Epithelial cell of proximal tubule (primary cell): ENCODE measurements around the gene TMX4. TPM values are rescaled to one million over a fixed set of nuclear protein-coding genes. Genes with fewer than 3 reads are reported as not detected.

Source experiments
- DNase-seq: peaks from one replicate; pipeline ENCODE4 v3.0.0-alpha.2; 2011; ENCODE audit warnings: low read depth
- H3K4me3 ChIP-seq: 2 replicates; pipeline ENCODE4 v1.5.1; 2011; ENCODE audit warnings: low read depth, mild to moderate bottlenecking, low read length
- total RNA-seq: library from RNA; depleted of rRNA; stranded (reverse); fragments of >200 nt; gene quantifications from 2 replicates; pipeline ENCODE4 v1.2.3, GENCODE V29; 2015
- TF ChIP-seq, protein P1 (sequence below): conservative IDR thresholded peaks from 2 replicates; pipeline ENCODE4 v1.5.1; 2012; ENCODE audit warnings: low read depth, mild to moderate bottlenecking, low read length

The TMX4 gene
- total RNA-seq, 1 donor from 2014 or later, result 23.5 TPM

DNA sequence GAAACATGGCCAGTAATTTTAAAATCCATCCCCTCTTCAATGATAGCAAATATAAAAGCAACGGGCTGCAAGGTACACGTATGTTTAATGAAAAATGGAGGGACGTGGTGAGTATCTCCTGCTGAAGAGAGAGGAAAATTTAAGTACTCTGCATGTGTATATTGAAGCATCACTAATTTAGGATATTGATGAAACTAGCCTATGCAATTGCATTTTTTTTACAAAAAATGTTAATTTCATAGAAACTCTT is 362 bp upstream of the TMX4 start:
- no peak for DNase-seq
- peak overlapping the region; percentile 70 for H3K4me3 ChIP-seq
- TF ChIP-seq, protein P1, sequence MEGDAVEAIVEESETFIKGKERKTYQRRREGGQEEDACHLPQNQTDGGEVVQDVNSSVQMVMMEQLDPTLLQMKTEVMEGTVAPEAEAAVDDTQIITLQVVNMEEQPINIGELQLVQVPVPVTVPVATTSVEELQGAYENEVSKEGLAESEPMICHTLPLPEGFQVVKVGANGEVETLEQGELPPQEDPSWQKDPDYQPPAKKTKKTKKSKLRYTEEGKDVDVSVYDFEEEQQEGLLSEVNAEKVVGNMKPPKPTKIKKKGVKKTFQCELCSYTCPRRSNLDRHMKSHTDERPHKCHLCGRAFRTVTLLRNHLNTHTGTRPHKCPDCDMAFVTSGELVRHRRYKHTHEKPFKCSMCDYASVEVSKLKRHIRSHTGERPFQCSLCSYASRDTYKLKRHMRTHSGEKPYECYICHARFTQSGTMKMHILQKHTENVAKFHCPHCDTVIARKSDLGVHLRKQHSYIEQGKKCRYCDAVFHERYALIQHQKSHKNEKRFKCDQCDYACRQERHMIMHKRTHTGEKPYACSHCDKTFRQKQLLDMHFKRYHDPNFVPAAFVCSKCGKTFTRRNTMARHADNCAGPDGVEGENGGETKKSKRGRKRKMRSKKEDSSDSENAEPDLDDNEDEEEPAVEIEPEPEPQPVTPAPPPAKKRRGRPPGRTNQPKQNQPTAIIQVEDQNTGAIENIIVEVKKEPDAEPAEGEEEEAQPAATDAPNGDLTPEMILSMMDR, result no peak

DNA sequence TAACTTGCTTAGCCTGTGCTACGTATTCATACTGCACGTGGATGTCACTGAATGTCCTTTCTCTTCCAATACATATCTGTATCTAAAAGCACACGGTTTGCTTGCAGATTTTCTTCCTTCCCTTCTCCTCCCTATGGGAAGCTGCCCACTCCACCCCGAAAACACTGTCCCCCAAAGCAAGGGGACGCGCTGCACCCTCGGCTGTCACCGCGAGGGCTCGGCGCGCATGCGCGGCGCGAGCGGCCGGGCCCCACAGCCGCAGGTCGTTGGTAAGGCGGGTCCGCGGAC is 659 bp downstream of the TMX4 start:
- DNase-seq, result no peak
- TF ChIP-seq, protein P1, result no peak

DNA sequence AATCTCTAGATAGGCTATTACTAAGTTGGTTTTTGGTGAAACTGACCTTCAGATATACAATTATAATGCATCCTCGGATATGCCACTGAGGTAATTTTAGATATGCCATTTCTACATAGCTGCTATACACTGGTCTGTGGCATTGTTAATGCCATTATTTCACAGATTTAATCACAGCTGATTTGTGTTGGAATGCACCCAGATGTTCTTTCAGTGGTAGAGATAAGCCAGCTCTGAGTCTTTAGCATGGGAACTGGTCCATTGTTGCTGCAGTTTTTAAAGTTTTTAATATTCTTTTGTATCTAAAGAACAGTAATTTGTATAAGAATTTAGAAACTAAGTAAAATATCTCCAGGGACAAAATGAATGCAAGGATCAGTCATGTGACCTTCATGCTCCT is 6.8 kb downstream of the TMX4 start:
- no peak for DNase-seq
- TF ChIP-seq, protein P1, result no peak
- no peak overlapping the region for H3K4me3 ChIP-seq

More for the DNA sequence above, 659 bp downstream of the TMX4 start:
- H3K4me3 ChIP-seq, result peak overlapping the region; percentile 70

DNA sequence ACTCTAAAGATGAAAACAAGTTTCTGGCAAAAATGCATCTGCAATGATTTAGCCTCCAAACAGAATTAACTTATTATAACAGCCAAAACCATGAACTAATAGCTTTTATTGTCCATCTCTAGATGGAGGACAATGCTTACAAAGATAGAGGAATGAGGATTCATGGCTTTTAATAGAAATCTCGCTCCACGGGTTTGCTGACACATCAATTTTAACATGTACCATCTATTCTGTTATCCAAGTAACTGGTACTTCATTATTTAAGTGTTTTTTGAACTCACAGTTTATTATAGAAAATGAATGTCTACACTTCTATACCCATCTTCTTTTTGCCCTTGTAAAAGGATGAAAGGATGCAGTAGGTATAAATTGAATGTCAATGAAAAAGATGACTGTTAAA is 10.8 kb downstream of the TMX4 start:
- DNase-seq, result no peak
- TF ChIP-seq, protein P1, result no peak

DNA sequence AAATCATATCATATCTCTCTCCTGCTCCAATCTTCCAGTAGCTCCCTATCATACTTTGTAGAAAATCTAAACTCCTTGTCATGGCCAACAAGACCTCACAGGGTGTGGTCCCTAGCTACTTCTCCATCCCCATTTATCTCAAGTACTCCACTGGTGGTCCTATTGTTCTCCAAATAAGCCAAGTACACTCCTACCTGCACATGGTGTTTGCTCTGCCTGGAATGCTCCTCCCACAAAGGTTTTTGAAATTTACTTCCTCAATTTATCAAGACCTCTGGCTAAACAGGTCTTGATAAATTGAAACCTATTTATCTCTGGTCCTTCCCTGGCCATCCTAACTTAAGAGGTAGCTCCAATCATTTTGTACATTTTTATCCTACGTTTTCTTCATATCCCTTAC is 12.1 kb downstream of the TMX4 start:
- no peak overlapping the region for H3K4me3 ChIP-seq
- TF ChIP-seq, protein P1, result no peak
- no peak for DNase-seq

More for the DNA sequence above, 10.8 kb downstream of the TMX4 start:
- no peak overlapping the region for H3K4me3 ChIP-seq

DNA sequence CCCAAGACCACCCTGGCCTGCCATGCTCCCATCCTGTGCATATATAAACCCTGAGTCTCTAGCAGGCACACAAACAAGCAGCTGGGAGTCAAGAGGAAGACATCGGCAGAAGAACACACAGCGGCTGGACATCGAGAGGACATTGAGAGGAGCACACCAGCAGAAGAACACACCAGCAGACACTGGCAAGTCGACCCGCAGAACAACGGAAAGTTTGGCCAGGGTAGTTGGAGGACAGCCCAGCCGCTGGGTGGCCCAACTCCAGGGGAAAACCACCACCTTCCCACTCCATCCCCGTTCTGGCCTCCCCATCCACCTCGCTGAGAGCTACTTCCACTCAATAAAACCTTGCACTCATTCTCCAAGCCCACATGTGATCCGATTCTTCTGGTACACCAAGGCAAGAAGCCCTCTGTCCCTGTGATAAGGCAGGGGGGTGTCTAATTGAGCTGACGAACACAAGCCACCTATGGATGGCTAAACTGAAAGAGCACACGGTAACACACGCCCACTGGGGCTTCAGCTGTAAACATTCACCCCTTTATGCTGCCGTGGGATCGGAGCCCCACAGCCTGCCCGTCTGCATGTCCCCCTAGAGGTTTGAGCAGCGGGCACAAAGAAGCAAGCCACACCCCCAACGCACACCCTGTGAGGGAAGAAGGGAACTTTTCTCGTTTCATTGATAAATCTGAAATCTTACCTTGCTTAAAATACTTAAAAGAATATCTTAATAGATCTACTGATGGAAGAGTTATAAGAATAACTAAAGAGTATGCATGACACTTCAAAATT is 13.8 kb downstream of the TMX4 start:
- TF ChIP-seq, protein P1, result no peak
- DNase-seq, result no peak

DNA sequence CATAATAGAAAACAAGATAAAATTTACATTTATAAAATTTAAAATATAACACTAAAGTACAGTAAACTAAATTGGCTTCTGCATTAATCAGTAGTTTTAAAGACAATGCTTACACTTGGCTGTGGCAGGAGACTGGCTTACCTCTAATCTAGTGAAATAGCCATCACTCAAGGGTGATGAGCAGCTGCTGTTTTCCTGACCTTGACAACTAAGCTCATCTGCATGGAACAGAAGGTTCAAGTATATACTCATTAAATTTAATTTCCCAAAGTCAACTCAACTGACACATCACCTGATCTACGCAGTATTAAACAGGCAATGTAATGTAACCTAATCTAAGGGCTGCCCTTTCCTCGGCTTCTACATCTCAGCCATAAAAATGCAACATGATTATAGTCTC is 14.5 kb downstream of the TMX4 start:
- H3K4me3 ChIP-seq, result no peak overlapping the region
- DNase-seq, result no peak
- TF ChIP-seq, protein P1, result no peak

More for the DNA sequence above, 13.8 kb downstream of the TMX4 start:
- no peak overlapping the region for H3K4me3 ChIP-seq
